ENCODE data around the gene PTK7. TPM values are rescaled to one million over a fixed set of nuclear protein-coding genes. Genes with fewer than 3 reads are reported as not detected.

PTK7 gene
- total RNA-seq, 1 experiment from 2014 or later = 105 TPM

DNA sequence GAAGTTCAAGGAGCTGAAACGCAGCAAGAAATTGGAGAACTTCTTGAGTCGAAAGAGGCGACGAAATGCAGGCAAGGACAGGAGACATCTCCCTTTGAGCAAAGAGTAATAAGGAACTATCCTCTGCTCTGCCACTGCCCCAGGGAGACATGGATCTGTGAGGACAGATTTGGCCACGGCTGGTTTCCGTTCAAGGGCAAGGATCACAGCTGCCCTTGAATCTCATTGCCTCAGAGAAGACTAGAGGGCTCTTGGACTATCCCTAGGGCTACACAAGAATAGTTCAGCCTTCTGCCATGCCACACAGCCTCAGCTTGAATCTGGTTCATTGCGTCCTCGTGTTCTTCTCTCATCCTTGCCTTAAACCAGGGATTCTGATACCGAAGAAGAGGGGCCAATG lies 47.0 kb upstream of the PTK7 start:
- Histone ChIP-seq H3K9me3 (ENCODE audit: control insufficient read depth in 1 of 2, insufficient read depth in 1 of 2, low read depth in 1 of 2, low read length in 2 of 2) (no peaks in the 10 kb centered on the region), H3K27me3 (ENCODE audit: insufficient read depth, low read length) (no peaks in the 10 kb centered on the region), H3K4me1 (ENCODE audit: control insufficient read depth in 1 of 2, insufficient read depth in 2 of 2, low read length in 2 of 2) (no peaks in the 10 kb centered on the region), H3K9me2 (ENCODE audit: insufficient read depth) (no peaks in the 10 kb centered on the region), H3K79me2 (ENCODE audit: insufficient read depth, low read length) (peaks cover 17% of the 10 kb centered on the region), H3K4me3 (replicated peaks in 1 of 2; ENCODE audit: low read depth in 1 of 2, low read length in 2 of 2) (no peak overlapping the region), H2AFZ (ENCODE audit: low read depth, low read length, poor library complexity, severe bottlenecking) (no peak overlapping the region), H3K27ac (ENCODE audit: low read depth, low read length) (no peak overlapping the region), H3K4me2 (ENCODE audit: low read length) (no peak overlapping the region), H3K9ac (ENCODE audit: low read length) (no peak overlapping the region), H4K20me1 (ENCODE audit: insufficient read depth) (no peaks in the 10 kb centered on the region), H3K36me3 (ENCODE audit: control insufficient read depth in 1 of 2, insufficient read depth in 2 of 2, low read length in 2 of 2) (peaks cover 37 to 53% of the 10 kb centered on the region in 2 experiments)
- no peak for ATAC-seq
- intact Hi-C loops (cut with micrococcal nuclease) = no loop called here
- TF ChIP-seq ELF1 (IDR thresholded peaks at IDR 0.05; ENCODE audit: borderline replicate concordance, low read depth) (no peak), POLR2AphosphoS5 (IDR thresholded peaks at IDR 0.05; ENCODE audit: low read depth, low read length) (0 out of 2 replicates have a peak, but pooled peaks have one; percentile 20), EZH2 (IDR thresholded peaks at IDR 0.05) (no peak), RAD21 (IDR thresholded peaks at IDR 0.05; ENCODE audit: low read depth) (no peak), POLR2A (IDR thresholded peaks at IDR 0.05; ENCODE audit: borderline replicate concordance, extremely low read depth, insufficient read depth, insufficient read length) (no peak)
- TF ChIP-seq, protein P1, sequence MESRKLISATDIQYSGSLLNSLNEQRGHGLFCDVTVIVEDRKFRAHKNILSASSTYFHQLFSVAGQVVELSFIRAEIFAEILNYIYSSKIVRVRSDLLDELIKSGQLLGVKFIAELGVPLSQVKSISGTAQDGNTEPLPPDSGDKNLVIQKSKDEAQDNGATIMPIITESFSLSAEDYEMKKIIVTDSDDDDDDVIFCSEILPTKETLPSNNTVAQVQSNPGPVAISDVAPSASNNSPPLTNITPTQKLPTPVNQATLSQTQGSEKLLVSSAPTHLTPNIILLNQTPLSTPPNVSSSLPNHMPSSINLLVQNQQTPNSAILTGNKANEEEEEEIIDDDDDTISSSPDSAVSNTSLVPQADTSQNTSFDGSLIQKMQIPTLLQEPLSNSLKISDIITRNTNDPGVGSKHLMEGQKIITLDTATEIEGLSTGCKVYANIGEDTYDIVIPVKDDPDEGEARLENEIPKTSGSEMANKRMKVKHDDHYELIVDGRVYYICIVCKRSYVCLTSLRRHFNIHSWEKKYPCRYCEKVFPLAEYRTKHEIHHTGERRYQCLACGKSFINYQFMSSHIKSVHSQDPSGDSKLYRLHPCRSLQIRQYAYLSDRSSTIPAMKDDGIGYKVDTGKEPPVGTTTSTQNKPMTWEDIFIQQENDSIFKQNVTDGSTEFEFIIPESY (IDR thresholded peaks at IDR 0.05; ENCODE audit: extremely low read depth, insufficient replicate concordance, low read length) = no peak
- ChIA-PET RAD21 (ENCODE audit: low non-redundant PET in 1 of 2, low total read pairs in 2 of 2, uncharacterized antibody in 2 of 2, unreplicated experiment in 2 of 2) (no interaction called here), CTCF (no interaction called here), POLR2A (no interaction called here)
- no TSS peak for BruUV-seq (replicated peaks)
- no peak for DNase-seq (ENCODE audit: low read depth, low spot score)

DNA sequence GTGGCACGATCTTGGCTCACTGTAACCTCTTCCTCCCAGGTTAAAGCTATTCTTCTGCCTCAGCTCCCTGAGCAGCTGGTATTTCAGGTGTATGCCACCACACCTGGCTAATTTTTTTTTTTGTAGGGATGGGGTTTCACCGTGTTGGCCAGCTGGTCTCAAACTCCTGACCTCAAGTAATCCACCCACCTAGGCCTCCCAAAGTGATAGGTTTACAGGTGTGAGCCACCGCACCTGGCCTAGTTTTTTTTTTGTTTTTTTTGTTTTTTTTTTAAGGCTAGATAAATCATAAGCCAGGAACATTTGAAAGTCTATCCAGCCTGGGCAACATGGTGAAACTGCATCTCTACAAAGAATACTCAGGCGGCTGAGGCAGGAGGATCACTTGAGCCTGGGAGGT lies 43.8 kb upstream of the PTK7 start:
- no peak for DNase-seq (ENCODE audit: low read depth, low spot score)
- H3K4me3 ChIP-seq (replicated peaks in 1 of 2; ENCODE audit: low read depth in 1 of 2, low read length in 2 of 2) = no peak overlapping the region
- H3K4me1 ChIP-seq (ENCODE audit: control insufficient read depth in 1 of 2, insufficient read depth in 2 of 2, low read length in 2 of 2) = no peaks in the 10 kb centered on the region
- no peak overlapping the region for H3K27ac ChIP-seq (ENCODE audit: low read depth, low read length)
- peaks cover 25 to 37% of the 10 kb centered on the region in 2 experiments for H3K36me3 ChIP-seq (ENCODE audit: control insufficient read depth in 1 of 2, insufficient read depth in 2 of 2, low read length in 2 of 2)
- POLR2A ChIA-PET = interaction anchor here (1.6 kb wide), 1 partner anchor 8 kb away, joined by 5 read pairs; no protein-coding TSS in a partner anchor
- H3K9ac ChIP-seq (ENCODE audit: low read length) = no peak overlapping the region
- no peak overlapping the region for H2AFZ ChIP-seq (ENCODE audit: low read depth, low read length, poor library complexity, severe bottlenecking)
- no peak for ATAC-seq
- CTCF ChIA-PET = no interaction called here
- H3K4me2 ChIP-seq (ENCODE audit: low read length) = no peak overlapping the region
- RAD21 ChIA-PET (ENCODE audit: low non-redundant PET in 1 of 2, low total read pairs in 2 of 2, uncharacterized antibody in 2 of 2, unreplicated experiment in 2 of 2) = interaction anchor here in 1 of 2 experiments (0.7 kb wide), 1 partner anchor 38 kb away, joined by 3 read pairs; no protein-coding TSS in a partner anchor
- BruUV-seq (replicated peaks) = no TSS peak
- intact Hi-C loops (cut with micrococcal nuclease) = no loop called here
- no peaks in the 10 kb centered on the region for H4K20me1 ChIP-seq (ENCODE audit: insufficient read depth)
- no peaks in the 10 kb centered on the region for H3K79me2 ChIP-seq (ENCODE audit: insufficient read depth, low read length)
- H3K27me3 ChIP-seq (ENCODE audit: insufficient read depth, low read length) = no peaks in the 10 kb centered on the region
- H3K9me3 ChIP-seq (ENCODE audit: control insufficient read depth in 1 of 2, insufficient read depth in 1 of 2, low read depth in 1 of 2, low read length in 2 of 2) = no peaks in the 10 kb centered on the region
- no peaks in the 10 kb centered on the region for H3K9me2 ChIP-seq (ENCODE audit: insufficient read depth)
- TF ChIP-seq RAD21 (IDR thresholded peaks at IDR 0.05; ENCODE audit: low read depth) = no peak
- TF ChIP-seq TCF7L2 (IDR thresholded peaks at IDR 0.05; ENCODE audit: borderline replicate concordance, extremely low read depth, insufficient read depth, insufficient read length) = no peak
- TF ChIP-seq YY1 (IDR thresholded peaks at IDR 0.05; ENCODE audit: extremely low read depth, insufficient replicate concordance, low read depth, low read length) = no peak
- TF ChIP-seq, protein P2, sequence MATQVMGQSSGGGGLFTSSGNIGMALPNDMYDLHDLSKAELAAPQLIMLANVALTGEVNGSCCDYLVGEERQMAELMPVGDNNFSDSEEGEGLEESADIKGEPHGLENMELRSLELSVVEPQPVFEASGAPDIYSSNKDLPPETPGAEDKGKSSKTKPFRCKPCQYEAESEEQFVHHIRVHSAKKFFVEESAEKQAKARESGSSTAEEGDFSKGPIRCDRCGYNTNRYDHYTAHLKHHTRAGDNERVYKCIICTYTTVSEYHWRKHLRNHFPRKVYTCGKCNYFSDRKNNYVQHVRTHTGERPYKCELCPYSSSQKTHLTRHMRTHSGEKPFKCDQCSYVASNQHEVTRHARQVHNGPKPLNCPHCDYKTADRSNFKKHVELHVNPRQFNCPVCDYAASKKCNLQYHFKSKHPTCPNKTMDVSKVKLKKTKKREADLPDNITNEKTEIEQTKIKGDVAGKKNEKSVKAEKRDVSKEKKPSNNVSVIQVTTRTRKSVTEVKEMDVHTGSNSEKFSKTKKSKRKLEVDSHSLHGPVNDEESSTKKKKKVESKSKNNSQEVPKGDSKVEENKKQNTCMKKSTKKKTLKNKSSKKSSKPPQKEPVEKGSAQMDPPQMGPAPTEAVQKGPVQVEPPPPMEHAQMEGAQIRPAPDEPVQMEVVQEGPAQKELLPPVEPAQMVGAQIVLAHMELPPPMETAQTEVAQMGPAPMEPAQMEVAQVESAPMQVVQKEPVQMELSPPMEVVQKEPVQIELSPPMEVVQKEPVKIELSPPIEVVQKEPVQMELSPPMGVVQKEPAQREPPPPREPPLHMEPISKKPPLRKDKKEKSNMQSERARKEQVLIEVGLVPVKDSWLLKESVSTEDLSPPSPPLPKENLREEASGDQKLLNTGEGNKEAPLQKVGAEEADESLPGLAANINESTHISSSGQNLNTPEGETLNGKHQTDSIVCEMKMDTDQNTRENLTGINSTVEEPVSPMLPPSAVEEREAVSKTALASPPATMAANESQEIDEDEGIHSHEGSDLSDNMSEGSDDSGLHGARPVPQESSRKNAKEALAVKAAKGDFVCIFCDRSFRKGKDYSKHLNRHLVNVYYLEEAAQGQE (IDR thresholded peaks at IDR 0.05; ENCODE audit: low read depth) = no peak
- no peak for TF ChIP-seq FOSL1 (IDR thresholded peaks at IDR 0.05; ENCODE audit: low read depth)
- TF ChIP-seq, protein P3, sequence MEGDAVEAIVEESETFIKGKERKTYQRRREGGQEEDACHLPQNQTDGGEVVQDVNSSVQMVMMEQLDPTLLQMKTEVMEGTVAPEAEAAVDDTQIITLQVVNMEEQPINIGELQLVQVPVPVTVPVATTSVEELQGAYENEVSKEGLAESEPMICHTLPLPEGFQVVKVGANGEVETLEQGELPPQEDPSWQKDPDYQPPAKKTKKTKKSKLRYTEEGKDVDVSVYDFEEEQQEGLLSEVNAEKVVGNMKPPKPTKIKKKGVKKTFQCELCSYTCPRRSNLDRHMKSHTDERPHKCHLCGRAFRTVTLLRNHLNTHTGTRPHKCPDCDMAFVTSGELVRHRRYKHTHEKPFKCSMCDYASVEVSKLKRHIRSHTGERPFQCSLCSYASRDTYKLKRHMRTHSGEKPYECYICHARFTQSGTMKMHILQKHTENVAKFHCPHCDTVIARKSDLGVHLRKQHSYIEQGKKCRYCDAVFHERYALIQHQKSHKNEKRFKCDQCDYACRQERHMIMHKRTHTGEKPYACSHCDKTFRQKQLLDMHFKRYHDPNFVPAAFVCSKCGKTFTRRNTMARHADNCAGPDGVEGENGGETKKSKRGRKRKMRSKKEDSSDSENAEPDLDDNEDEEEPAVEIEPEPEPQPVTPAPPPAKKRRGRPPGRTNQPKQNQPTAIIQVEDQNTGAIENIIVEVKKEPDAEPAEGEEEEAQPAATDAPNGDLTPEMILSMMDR (IDR thresholded peaks at IDR 0.05 in 2 of 3, conservative IDR thresholded peaks at IDR 0.05 in 1 of 3; ENCODE audit: borderline replicate concordance in 1 of 3, insufficient read depth in 1 of 3, low read depth in 2 of 3, low read length in 2 of 3) = no peak
- no peak for TF ChIP-seq POLR2A (IDR thresholded peaks at IDR 0.05; ENCODE audit: borderline replicate concordance, extremely low read depth, insufficient read depth, insufficient read length)
- TF ChIP-seq EZH2 (IDR thresholded peaks at IDR 0.05) = no peak
